Left hindlimb (tissue), 1 donor: Measurements from ENCODE around the gene ALDH1L1.

Experiments
- DNase-seq: peaks from one replicate; pipeline ENCODE4 v3.0.0-alpha.2; 2018

Gene ALDH1L1

DNA sequence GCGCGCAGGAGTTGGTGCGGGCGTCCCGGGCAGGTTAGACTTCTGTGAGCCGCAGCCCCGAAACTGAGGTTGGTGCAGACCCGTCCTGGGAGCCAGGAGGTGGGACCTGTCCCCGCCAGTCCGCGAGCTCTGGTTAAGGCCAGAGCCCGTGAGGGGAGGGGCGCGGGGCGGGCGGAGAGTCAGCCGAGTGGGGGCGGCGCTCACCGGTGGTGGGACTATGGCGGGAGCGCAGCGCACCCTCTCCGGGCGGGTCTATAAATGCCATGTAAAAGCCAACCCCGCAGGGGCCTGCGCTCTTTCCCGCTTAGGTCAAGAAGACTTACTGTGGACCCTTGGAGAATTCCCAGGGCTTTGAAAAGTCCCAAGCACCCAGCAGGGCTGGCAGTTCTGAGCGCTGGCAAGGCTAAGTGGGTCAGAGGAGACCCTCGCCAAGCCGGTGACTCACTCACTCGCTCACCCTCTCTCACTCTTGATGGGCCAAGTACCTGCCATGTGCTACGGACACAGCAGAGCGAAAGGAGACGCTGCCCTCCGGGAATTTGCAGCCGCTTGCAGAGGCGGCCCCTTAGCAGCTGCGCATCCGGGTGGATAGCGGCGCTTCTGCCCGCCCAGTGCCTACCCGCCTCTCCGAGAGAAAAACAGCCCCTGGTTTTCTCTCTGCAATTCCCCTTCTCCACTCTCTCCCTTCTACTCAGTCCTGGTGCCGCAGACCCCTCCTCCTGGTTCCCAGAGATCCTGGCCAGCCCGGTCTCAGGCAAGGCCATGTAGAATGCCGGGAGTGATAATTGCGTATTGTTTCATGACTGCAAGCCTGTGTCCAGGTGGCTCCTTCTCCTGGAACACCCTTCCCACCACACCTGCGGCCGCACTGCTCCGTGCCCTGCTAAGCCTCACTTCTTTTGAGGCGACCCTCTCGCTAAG is at the start of gene ALDH1L1:
Gene ALDH1L1 (minus strand): TSS at position 110 of the 921 bp plus-strand sequence. CDS start 19,607 bp downstream, outside the sequence.
- DNase-seq: peak; percentile 70

DNA sequence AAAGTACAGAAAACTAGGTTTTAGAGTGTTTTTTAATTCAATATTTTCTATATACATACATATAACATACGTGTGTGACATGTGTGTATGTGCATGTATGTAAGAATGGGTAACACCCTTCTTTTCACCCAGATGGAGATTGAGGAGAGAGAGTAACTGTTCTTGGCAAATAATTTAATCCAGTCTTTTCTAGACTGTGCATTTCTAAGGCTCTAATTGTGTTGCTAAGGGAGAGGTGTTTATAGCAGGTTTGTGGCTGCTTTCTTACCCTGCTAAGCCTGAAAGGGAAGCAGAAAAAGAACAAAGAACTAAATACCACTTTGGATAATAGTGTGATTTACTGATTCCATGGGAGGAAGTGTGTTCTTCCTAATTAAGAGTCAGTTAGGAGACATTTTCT is 46.0 kb upstream of the ALDH1L1 start:
- DNase-seq: no peak

DNA sequence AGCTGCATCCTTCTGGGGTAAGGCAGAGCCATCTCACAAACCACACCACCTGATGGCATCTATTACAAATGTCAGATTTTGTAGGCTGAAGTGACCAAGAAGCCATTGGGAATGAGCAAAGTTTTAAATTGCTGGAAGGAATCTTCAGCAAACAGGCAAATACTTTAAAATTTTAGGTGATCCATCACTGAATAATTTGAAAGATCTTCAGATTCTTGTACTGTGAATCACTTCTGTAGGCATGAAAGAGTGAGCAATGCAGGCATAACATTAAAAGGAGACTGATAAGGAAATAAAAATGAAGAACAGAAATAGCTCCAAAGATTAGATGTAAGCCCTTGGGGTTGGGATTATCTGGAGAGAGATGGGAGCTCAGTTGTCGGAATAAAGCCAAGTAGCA is 36.0 kb upstream of the ALDH1L1 start:
- no peak for DNase-seq

DNA sequence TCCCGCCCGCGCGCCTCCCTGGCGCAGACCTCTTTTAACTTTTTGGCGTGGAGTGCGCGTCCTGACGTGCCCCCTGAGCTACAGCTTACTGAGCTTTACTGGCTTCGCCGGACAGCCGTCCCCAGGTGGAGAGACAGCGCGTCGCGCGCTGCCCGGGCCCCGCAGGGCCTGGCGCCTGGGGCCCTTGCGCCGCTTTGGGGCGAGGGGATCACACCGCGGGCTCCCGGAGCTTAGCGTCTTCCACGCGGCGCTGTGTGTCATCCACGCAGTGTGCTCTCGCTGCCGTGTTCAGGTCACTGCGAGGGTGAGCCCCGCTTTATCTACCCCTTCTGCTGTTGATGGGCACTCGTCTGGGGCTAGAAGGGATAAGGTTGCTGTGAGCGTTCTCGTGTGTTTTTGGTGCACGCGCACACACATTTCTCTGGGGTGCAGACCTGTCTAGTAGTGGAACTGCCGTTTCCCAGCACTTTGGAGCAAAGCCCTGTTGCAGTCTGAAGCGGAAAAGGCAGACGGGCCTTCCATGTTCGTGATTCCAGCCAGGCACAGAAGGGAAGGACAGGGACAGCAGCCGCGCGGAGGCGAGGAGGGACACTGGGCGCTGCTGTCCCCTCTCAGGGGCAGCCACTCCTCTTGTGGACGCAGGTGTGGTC is 33.1 kb upstream of the ALDH1L1 start:
- no peak for DNase-seq

DNA sequence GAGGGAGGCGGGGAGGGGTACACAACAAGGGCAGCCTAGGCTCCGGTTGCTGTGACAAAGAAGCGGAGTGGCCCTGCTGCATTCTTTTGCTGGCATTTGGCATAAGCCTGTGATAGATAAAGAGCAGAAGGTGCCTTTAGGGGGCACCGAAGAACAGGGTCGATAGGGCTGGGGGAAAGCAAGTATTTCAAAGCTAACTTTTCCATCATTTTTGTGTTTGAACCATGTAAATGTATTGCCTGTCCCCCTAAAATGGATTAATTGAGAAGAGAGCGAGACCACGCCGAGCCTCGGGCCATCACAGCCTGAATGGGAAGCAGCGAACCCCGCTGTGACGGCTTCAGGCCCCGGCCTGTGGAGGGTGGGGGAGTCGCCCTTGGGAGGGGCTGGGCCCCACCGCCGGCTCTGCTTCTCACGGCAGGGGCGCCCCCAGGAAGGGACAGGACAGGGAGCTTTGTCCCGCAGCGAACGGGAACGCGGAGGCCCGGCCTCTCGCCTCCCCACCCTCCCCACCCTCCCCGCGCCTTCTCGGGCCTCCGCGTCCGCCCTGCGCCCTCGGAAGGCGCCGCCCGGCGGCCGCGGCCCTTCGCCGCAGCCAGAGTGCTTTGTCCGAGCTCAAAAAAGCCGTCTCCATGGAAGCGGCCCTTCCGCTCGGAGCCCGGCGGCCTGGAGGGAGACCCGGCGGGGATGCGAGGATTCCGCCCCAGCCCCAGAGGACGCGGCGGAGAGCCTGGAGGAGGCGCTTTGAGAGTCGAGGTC is 32.4 kb upstream of the ALDH1L1 start:
- peak; percentile 62 for DNase-seq

DNA sequence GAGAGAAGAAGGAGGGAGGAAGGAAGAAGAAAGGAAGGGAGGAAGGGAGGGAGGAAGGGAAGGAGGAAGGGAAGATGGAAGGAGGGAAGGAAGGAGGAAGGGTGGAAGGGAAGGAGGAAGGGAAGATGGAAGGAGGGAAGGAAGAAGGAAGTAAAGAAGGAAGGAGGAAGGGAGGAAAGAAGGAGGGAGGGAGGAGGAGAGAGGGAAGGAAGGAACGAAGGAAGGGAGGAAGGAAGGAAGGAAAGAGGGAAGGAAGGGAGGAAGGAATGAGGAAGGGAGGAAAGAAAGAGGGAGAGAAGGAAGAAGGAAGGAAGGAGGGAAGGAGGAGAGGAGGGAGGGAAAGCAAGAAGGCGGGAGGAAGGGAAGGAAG is 31.8 kb upstream of the ALDH1L1 start:
- no peak for DNase-seq

DNA sequence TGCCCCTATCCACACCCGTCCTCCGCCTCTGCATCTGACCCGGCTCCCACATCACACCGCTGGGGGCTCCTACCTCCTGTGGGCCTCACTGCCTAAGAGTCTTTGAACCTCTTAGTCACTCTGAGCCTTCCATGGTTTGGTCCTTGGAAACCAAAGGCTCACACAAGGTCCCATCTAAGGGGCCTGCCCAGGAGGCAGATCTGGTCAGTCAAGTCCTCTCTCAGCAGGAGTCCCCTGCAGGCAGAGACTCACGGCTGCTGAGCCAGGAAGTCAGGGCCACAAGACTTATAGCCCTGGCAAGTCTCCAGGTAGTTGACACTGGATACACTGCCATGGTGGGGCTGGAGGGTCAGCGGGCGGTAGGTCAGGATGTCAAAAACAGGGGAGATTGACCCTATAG is 31.2 kb upstream of the ALDH1L1 start:
- no peak for DNase-seq

DNA sequence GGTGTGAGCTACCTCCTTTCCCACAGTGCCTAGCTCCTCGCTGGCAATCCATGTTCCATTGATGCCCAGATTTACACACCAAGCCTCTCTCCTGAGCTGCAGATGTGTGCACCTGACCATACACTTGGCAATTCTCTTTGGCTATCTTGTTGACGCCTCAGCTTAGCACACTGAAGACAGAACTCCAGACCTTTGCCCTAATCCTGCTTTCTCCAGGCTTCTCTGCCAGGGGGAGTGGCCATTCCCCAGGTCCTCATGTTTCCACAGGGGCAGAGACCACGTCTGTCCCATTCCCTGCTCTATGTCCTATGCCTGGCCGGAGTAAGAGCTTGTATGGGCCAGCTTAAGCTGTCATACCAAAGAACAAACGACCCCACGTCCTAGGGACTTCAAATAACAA is 30.2 kb upstream of the ALDH1L1 start:
- DNase-seq: no peak

DNA sequence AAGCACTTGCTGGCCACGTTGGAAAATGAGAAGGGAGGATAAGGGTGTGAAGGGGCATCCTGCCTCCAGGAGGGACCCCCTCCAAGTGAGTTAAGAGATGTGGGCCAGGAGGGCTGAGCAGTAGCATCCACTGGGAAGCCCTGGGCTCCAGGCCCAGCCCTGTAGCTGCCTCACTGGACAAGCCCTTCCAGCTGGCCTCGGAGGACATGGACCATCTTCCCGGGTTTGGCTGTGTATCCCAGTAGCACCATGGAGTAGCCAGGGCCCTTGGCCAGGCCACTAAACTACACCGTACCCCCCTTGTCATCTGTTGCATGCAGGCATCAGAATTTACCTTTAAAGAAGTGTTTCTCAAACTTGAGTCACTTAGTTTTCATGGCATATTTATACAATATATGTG is 29.4 kb upstream of the ALDH1L1 start:
- no peak for DNase-seq

DNA sequence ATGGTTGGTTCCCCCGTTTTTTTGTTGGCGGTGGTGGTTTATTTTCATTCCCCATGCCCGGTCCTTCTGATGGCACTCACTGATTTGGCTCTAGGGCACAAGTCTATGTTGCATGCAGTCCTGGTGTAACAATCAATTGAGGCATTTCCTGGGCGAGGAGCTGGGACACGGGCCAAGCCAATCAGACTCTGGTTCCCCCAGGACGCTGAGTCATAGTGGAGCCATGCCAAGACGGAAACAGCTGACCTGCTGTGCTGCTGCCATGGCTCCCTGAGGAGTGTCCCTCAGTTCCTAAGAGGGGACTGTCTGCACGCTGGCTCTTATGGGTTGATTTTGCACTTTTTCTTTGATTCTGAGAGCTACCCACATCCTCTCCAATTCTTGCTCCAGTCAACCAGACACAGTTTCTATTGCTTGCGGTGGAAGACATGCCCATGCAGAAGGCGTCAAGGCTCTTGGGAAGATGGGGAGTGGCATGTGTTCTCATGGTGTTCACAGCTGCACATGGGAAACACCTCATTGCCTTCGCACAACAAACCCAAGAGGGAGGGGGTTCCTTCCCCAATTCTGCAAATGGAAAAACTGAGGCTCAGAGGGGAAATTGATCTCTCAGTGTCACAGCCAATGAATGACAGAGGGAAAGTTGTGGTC is 28.3 kb upstream of the ALDH1L1 start:
- DNase-seq: no peak

DNA sequence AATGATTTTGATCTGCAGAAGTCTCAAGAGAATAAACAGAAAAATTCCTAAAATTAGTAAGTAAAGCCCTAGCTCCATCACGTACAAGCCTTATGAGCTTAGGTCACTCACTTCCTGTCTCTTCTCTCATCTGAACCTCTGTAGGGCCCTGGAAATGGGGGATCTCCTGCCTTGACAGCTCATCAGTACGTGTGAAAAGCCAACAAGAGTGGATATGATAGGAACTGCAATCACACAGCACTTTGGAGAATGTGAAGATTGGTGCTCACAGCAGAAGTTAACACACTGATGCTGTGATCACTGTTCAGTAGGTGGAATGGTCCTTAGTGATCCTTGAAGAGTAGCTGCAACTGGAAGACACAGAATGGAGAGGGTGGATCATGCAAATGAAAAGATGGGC is 27.8 kb upstream of the ALDH1L1 start:
- DNase-seq: no peak

DNA sequence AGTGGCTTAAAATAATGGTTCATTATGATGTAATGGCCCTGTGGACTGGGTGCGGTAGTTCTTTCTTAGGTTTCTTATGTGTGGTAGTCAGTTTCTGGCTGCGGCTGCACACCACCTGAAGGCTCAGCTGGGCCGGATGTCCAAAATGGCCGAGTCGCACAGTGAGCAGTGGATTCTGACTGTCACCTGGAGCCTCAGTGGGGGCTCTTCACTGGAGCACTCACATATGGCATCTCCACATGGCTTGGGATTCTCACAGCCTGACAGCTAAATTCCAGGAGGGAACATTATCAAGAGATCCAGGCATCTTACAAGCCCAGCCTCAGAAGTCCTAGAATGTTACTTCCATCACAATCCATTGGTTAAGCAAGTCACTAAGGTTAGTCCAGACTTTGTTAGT is 26.8 kb upstream of the ALDH1L1 start:
- DNase-seq: no peak

DNA sequence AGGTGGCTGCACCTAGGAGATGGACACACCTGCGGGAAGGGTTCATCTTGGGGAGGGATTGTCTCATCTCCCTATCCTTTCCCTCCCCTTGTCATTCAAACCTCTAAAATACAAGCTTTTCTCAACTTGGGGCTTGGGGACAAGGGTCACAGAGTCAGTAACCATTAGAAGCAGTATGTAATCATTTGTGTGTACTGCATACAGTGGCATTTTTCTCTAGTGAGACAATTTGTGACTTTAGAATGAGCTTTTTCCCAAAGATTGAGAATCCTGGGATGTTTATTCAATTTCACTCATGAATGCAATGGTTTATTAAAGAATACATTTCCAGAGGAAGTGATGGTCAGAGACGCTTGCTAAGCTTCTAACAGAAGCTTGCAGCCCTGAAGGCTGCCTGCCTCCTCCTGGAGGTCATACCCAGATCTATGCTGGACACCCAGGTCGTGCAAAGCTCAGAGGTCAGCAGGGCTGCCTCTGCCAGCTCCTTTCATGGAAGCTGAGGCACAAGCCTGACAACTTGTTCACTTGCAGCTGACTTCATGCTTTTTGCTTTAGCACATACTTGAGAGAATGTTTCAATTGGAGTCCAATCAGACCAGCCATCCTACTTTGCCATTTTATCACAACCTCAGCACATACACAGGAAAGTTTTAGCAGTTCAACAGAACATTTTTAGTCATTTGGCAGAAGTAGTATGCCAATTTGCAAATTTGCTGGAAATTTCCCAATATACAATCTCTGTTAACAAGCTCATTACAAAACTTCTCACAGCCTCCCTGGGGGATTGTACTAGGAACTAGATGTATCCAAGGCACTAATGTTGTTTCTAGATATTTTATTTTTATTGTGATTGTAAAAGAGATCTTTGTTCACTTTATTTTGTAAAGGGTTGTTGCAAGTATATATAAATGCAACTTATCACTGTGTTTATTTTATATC is 25.6 kb upstream of the ALDH1L1 start:
- no peak for DNase-seq

DNA sequence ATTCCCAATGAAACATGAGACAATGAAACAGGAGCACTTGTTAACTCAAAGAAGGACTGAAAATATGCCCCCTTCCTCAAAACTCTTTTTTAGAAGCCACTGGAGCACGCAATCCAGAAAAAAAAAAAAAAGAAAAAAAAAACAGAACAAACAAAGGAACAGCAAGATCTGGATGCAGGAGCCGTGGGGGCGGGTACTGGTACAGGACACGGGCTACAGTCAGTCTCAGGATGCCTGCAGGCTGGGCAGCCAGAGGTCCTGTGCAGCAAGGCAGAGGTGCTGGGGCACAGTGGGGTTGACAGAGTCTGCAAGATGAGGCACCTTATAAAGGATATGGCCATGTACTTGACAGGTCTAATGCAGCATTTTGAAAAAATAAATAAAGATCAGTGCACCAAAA is 22.3 kb upstream of the ALDH1L1 start:
- DNase-seq: no peak

DNA sequence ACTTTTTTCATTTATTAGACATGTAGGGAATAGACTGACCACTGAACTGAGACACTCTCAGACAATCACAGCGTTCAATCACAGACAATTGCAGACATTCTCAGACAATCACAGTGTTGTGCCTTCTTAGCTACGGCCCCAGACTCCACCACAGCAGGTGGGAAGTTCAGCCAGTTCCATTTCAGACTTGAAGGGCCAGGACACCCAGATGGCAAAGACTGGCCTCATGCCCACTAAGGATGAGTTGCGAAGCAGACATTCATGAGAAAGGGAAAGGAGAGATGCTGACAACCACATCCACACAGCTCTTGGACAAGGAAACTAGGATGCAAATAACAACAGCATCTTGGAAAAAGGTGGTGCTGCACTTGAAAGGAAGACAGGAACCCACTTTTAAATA is 21.9 kb upstream of the ALDH1L1 start:
- DNase-seq: no peak

DNA sequence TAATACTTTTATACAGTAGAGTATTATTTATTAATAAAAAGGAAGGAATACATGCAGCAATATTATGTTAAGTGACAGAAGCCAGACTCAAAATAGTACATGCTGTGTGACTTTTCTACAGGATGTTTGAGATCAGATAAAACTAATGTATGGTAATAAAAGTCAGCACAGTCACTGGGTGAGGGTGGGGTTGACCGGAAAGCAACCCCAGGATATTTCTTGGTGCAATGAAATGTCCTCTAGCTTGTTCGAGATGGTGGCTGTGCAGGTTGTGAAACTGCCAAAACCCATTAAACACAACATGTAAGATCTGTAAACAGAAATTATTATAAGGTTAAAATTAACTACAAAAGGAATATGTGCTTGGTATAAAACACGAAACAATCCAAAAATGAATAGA is 20.8 kb upstream of the ALDH1L1 start:
- DNase-seq: no peak

DNA sequence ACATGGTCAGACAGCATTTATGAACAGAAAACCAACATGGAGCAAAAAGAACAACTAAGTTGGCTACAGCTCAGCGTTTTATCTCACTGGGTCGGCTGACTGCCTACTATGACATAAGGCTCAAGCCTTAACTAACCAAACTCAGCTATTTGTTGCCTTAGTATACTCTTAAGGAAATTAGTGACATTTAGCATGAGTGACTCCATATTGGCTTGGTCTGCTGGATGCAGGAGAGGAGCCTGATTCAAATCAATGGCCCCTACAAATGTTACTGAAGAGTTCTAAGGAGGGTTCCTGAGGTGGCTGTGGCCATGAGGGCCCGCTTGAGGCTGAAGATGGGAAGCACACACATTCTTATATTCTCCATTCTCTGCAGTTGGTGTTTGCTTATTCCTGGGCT is 20.1 kb upstream of the ALDH1L1 start:
- DNase-seq: no peak

DNA sequence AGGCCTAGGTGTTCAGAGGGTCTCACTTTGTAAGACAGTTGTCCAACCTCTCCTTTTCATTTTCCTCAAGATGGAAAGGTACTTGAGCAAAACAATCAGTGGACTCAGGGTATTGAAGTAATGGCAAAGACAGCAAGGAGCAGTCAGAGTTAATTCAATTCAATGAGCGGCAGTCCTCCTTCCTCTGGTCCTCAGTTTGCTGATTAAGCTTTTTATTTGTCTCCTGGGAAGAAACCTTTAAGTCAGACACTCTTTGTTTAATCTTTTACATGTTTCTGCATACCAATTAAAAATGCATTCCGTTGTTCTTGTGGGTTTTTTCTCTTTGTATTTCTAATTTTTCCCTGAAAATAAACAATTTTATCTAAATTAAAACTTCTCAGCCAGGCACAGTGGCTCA is 18.9 kb upstream of the ALDH1L1 start:
- no peak for DNase-seq

DNA sequence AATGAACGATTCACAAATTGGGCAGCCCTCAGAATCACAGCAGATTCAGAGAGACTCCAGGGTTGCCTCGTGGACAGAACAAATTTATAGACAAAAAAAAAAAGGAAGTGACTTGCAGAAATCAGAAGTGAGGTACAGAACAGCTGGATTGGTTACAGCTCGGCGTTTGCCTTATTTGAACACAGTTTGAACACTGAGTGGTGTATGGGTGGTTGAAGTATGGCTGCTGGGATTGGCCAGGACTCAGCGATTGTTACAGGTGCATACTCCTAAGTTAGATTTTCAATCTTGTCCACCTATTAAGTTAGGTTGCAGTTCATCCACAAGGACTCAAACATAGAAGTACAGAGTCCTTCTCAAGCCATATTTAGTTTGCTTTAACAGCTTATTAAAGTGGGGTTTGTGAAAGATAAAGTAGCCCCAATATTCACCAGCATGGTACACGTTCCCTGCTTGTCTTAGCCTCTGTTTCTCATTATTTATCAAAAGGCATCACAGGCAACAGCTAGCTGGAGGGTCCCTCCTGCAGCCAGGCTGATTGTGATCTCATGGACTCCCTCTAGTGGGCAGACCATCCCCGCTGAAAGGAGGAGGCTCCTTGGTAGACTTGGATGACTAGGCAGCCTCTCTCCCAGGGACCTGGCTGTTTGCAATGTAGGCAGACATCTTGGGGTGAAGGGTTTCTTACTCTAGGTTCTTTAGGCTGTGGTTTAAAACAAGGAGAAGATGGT is 17.6 kb upstream of the ALDH1L1 start:
- peak; percentile 57 for DNase-seq

DNA sequence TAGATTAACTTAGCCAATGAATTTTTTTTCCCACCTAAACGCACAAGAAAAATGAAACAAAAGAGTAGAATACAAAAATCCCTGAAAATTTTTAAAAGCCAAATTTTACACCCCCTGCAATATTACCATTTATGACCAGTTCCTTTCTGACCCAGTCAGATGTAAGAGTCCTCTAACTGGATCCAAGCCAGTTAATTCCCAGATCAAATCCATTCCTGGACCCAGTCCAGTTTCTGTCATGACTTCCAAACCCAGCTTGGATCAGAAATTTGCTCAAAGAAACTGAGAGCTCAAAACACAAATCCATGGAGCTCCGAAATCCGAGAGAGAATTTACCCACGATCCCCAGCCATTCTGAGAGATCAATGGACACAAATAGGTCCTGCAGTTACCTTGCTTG is 17.0 kb upstream of the ALDH1L1 start:
- DNase-seq: no peak

DNA sequence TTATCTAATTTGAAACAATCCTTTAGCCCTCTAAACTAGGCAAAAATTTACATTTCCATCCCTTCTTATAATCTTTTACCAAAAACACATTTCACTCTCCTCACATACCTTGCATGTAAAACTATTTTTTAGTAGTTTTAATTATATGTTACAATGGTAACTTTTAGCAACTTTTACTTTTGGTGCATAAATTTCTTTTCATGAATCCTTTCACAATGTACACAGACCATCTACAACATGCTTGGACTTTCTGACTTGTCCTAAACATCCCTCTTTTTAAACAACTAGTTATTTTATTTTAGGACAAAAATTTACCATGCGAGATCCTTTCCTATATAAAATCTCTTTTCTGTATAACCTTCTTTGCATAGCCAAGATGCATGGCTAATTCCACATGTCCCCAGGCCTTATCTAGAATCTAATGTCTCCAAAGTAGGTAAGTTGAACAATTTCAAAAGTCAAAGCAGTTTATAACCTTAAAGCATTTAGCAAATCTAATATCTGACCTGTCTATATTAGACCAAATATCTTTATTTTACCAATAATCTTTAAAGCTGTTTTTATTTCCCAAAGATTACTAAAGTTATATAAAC is 14.4 kb upstream of the ALDH1L1 start:
- no peak for DNase-seq
